ENCODE measurements around the gene GIMAP1. TPM values are rescaled to one million over a fixed set of nuclear protein-coding genes. Genes with fewer than 3 reads are reported as not detected.

The GIMAP1 gene
- total RNA-seq, 2 donors from 2014 or later: 3.1 to 10.7 TPM

DNA sequence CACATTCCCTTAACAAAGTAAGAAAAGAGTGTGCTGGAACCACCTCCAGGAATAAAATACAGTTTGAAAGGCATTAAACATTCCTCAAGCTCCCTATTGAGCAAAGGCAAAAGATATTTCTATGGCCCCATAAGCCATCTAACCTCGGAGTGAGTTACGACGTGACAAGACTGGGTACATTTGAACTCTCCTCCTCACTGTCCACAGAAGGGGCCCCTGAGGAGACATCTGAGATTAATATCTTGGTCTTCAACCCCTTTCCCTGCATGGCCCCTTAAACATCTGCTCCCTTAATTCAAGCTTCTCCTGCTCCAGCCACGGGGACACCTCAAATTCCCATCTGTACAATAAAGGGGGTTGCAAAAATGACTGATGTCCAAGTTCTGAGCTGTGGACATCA, 526 bp downstream of the GIMAP1 start:
- H3K36me3 Mint-ChIP-seq: peaks cover 59 to 82% of the 10 kb centered on the region in 2 donors
- ATAC-seq: no peak
- peak overlapping the region; percentile 85 to 98 for H3K27ac Mint-ChIP-seq
- peaks cover 13 to 18% of the 10 kb centered on the region in 2 donors for H3K9me3 Mint-ChIP-seq
- DNase-seq (ENCODE audit: low spot score in 2 of 2): no peak

DNA sequence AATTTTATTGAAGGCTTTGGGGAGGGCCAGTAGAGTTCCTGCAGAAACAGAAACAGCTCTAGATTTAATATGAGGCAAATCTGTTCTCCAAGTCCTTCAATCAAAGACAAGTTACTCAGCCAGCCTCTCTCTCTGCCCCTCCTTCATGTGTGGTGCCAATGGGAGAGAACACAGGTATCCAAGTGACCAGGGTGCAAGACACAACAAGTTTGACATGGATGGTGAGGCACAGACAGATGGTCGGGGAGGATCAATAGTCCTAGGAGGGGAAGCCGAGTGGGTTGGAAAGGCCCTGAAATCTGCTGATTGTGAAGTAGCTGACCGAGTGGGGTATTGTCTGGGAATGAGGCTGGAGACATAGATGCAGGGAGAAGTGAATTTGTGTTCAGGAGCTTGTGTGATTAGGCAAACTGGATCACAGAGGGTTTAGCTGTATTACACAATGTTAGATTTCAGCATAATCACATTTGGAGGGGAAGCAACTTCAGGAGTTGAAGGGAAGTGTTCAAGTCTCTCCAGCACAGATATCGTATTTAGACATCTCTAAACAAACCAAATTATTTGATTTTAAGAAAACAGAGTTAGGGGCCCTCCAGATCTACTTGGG, 1.5 kb downstream of the GIMAP1 start:
- DNase-seq (ENCODE audit: low spot score in 2 of 2) (peak in 1 of 2 donors; percentile 21), ATAC-seq (peak in 1 of 2 donors; percentile 45)
- peaks cover 58 to 84% of the 10 kb centered on the region in 2 donors for H3K36me3 Mint-ChIP-seq
- H3K27ac Mint-ChIP-seq: peak overlapping the region; percentile 67 to 85
- H3K9me3 Mint-ChIP-seq: peaks cover 7 to 13% of the 10 kb centered on the region in 2 donors

DNA sequence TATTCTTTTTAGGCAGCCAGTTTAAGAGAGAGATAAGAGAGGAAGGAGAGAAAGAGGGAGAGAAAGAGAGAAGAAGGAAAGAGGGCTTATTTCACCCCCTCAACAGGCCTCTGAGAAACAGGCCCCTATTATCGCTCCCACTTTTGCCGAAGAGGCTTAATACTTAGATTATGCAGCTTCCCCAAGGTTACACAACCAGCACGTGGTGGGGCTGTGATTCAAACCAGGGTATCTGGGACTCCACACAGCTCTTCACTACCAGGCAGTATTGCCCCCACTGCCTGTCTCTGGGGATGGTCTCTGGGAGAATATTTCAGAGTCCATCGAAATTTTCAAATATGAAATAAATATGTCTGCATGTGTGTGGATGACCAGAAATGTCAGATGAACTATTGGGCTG, 3.0 kb downstream of the GIMAP1 start:
- H3K27ac Mint-ChIP-seq: peak overlapping the region; percentile 5 to 85
- H3K36me3 Mint-ChIP-seq: peaks cover 62 to 88% of the 10 kb centered on the region in 2 donors
- DNase-seq (ENCODE audit: low spot score in 2 of 2) (no peak), ATAC-seq (no peak)
- peaks cover 0 to 13% of the 10 kb centered on the region in 2 donors for H3K9me3 Mint-ChIP-seq

DNA sequence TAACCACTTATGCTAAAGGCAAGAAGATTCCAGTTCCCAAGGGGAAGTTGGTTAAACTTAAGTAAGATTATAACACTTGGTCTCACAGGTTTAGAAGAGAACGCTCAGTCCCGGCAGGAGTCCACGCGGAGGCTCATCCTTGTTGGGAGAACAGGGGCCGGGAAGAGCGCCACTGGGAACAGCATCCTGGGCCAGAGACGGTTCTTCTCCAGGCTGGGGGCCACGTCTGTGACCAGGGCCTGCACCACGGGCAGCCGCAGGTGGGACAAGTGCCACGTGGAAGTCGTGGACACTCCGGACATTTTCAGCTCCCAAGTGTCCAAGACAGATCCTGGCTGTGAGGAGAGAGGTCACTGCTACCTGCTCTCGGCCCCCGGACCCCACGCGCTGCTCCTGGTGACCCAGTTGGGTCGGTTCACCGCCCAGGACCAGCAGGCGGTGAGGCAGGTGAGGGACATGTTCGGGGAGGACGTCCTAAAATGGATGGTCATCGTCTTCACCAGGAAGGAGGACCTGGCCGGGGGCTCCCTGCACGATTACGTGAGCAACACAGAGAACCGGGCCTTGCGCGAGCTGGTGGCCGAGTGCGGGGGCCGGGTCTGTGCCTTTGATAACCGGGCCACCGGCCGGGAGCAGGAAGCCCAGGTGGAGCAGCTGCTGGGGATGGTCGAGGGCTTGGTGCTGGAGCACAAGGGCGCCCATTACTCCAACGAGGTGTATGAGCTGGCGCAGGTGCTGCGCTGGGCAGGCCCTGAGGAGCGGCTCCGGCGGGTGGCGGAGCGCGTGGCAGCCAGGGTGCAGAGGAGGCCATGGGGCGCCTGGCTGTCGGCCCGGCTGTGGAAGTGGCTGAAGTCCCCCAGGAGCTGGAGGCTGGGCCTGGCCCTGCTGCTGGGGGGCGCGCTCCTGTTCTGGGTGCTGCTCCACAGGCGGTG, 3.8 kb downstream of the GIMAP1 start:
- peak overlapping the region; percentile 51 to 85 for H3K27ac Mint-ChIP-seq
- H3K36me3 Mint-ChIP-seq: peaks cover 65 to 87% of the 10 kb centered on the region in 2 donors
- peaks cover 0 to 9% of the 10 kb centered on the region in 2 donors for H3K9me3 Mint-ChIP-seq
- DNase-seq (ENCODE audit: low spot score in 2 of 2) (no peak), ATAC-seq (no peak)

DNA sequence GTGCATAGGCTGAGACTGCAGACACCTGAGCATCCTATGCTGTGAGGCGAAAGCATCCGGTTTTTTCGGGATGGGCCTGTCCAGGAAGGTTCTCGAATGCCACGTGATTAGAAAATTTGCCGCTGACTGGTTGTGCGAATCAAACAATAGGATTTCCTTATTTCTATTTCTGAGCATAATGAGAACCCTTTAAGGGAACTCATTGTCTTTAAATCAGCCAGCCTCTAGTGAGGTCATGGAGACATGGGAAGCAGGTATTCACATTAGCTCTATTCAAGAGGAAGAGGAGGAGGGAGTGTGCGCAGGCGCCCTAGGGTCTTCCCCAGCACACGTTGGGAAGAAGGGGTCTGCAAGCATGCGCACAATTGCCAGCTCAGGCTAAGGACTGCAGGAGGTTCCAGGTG, 5.6 kb downstream of the GIMAP1 start:
- H3K36me3 Mint-ChIP-seq: peaks cover 64 to 97% of the 10 kb centered on the region in 2 donors
- H3K27ac Mint-ChIP-seq: peak overlapping the region; percentile 19 to 24
- peaks cover 8 to 20% of the 10 kb centered on the region in 2 donors for H3K9me3 Mint-ChIP-seq
- ATAC-seq (no peak), DNase-seq (ENCODE audit: low spot score in 2 of 2) (no peak)

DNA sequence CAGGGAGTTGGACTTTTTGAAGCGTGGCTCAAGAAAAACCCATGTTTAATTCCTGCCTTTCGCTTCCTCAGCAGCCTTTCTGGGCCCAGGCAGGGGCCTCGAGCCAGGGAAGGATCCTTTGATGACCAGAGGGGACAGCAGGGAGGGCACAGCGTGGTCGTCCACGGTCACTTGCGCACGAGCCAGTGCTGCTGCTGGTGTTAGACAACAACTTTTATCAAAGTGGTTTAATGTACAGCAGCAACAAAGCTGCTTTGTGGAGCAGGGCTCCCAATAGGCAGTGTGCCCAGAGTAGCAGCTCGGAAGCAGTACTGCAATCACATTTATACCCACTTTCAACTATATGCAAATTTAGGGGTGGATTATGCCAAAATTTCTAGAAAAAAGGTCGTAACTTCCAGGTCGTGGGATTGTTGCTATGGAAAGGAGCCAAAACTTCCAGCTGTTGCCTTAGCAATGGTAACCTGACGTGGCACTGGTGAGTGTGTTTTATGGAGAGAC, 6.1 kb downstream of the GIMAP1 start:
- Mint-ChIP-seq H3K27ac (peak overlapping the region in 1 of 2 donors; percentile 24), H3K9me3 (peaks cover 11 to 25% of the 10 kb centered on the region in 2 donors), H3K36me3 (peaks cover 65 to 97% of the 10 kb centered on the region in 2 donors)
- DNase-seq (ENCODE audit: low spot score in 2 of 2) (no peak), ATAC-seq (no peak)

DNA sequence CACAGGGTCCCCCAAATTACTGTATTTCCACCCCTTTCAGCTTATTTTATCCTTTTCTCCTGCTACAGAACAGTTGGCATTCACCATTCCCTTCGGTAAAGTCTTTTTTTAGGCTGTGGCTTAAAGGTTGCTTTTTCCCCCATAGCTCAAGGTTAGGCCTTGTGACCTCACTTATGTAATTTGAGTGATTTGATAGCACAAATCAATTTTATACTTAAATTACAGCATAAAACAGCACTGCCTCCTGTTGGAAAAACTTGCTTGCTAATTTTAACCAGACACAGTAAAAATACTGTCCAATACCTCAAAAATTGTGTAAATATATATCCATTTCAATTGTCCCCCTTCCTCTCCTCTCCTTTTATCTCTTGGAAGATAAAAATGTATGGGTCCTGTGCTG, 7.1 kb downstream of the GIMAP1 start:
- no peak for ATAC-seq

DNA sequence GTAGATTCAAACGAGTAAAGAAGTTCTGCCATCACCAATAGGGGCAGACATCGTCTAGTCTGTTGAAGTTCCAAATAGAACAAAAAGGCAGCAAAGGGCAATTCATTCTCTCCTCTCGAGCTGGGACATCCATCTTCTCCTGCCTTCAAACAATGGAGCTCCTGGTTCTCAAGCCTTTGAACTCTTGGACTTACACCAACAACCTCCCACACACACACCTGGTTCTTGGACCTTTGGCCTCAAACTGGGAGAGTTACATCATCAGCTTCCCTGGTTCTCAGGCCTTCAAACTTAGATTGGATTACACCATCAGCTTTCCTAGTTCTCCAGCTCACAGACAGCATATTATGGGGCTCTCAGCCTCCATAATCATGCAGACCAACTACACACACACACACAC, 11.0 kb downstream of the GIMAP1 start:
- peak overlapping the region in 1 of 2 donors; percentile 30 for H3K27ac Mint-ChIP-seq
- peaks cover 35 to 85% of the 10 kb centered on the region in 2 donors for H3K36me3 Mint-ChIP-seq
- DNase-seq (ENCODE audit: low spot score in 2 of 2): no peak
- no peak for ATAC-seq
- H3K9me3 Mint-ChIP-seq: peaks cover 17 to 40% of the 10 kb centered on the region in 2 donors

More for the DNA sequence above, 7.1 kb downstream of the GIMAP1 start:
- H3K36me3 Mint-ChIP-seq: peaks cover 66 to 97% of the 10 kb centered on the region in 2 donors
- peak overlapping the region in 1 of 2 donors; percentile 66 for H3K27ac Mint-ChIP-seq
- DNase-seq (ENCODE audit: low spot score in 2 of 2): no peak
- H3K9me3 Mint-ChIP-seq: peaks cover 17 to 35% of the 10 kb centered on the region in 2 donors

DNA sequence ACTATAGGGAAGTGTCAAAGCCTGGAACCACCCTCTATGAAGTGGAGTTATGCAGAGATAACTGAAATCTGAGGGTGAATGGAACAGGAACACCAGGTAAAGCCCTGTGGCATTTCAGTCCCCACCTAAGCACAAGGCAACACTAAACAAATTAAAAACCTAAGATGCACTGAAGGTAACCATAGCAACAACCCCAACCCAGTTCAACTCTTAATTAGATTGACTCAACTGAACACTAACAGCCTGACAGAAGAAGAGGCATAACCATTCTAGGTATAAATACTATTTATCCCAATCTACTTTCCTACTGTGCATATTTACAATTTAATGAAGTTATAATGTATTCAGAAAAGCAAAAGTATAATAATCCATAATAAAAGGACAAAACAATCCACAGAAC, 11.6 kb downstream of the GIMAP1 start:
- peak overlapping the region in 1 of 2 donors; percentile 30 for H3K27ac Mint-ChIP-seq
- DNase-seq (ENCODE audit: low spot score in 2 of 2): no peak
- H3K9me3 Mint-ChIP-seq: peaks cover 17 to 40% of the 10 kb centered on the region in 2 donors
- H3K36me3 Mint-ChIP-seq: peaks cover 34 to 78% of the 10 kb centered on the region in 2 donors
- ATAC-seq: no peak

DNA sequence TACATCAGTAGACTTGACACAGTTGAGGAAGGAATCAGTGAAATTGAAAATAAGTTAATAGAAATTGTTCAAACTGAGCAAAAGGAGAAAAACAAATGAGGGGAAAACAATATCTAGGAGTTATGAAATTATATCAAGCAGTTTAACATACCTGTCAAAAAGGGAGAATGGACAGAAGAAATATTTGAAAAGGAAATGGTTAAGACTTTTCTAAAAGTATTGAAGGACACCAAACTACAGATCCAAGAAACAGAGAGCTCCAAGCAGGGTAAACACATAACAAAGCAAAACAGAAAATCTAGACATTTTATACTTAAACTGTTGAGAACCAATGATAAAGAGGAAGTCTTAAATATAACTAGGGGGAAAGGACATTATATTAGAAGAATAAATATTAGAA, 12.2 kb downstream of the GIMAP1 start:
- H3K9me3 Mint-ChIP-seq: peaks cover 17 to 38% of the 10 kb centered on the region in 2 donors
- ATAC-seq (no peak), DNase-seq (ENCODE audit: low spot score in 2 of 2) (no peak)
- no peak overlapping the region for H3K27ac Mint-ChIP-seq
- peaks cover 32 to 72% of the 10 kb centered on the region in 2 donors for H3K36me3 Mint-ChIP-seq

DNA sequence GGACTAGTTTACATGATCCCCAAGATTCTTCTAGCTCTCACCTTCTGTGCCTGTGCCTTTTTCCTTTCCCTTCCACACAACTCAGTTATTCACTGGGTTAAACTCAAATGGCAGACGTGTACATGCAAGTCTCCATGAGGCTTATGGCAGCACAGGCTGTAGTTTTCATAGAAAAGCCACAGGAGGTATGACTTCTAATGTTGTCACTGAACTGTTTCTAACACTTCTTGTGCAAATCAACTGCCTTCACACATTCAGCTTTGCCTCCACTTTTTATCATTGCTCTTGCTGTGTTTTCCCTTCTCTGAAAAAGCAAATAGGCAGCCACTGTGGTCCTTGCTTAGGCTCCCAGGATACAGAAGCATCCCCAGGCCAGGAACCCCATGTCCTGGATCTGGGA, 15.5 kb downstream of the GIMAP1 start:
- ATAC-seq (peak; percentile 18 to 40), DNase-seq (ENCODE audit: low spot score in 2 of 2) (peak in 1 of 2 donors; percentile 21)
- peak overlapping the region; percentile 96 to 97 for H3K27ac Mint-ChIP-seq
- peaks cover 9 to 20% of the 10 kb centered on the region in 2 donors for H3K9me3 Mint-ChIP-seq
- peaks cover 14 to 43% of the 10 kb centered on the region in 2 donors for H3K36me3 Mint-ChIP-seq

DNA sequence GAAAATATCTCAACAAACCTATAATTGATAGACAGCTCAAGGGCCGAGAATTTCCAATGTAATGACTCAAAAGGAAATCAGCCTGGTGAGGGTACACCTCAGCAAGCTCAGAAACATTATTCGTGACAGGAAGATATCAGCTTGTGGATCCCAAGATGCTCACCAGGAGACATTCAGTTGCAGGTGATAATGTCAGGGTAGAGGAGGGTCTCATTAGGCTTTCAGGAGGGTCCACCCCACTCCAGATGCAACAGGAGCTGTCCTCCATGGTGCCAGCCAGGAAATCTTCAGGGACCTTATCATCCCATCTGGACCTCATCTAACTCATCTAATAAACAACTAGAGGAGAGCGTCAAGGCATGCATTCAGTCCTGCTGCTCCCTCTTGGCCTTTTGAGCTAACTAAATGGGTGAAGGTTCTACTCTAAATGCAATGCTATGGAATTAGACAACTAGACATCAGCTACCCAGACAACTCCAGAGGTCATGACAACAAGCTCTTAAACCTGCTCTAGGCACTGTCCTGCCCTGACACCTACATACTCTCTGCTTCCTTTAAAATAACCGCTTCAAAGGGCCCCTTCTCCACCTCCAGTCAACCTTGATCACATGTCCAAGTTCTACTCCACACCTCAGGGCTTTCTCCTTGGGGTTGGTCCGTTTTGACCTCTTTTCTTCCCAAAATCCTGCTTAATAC, 16.5 kb downstream of the GIMAP1 start:
- H3K36me3 Mint-ChIP-seq: peaks cover 13 to 39% of the 10 kb centered on the region in 2 donors
- H3K27ac Mint-ChIP-seq: peak overlapping the region; percentile 96 to 97
- H3K9me3 Mint-ChIP-seq: peaks cover 2 to 10% of the 10 kb centered on the region in 2 donors
- DNase-seq (ENCODE audit: low spot score in 2 of 2) (peak in 1 of 2 donors; percentile 25), ATAC-seq (peak; percentile 19 to 50)

DNA sequence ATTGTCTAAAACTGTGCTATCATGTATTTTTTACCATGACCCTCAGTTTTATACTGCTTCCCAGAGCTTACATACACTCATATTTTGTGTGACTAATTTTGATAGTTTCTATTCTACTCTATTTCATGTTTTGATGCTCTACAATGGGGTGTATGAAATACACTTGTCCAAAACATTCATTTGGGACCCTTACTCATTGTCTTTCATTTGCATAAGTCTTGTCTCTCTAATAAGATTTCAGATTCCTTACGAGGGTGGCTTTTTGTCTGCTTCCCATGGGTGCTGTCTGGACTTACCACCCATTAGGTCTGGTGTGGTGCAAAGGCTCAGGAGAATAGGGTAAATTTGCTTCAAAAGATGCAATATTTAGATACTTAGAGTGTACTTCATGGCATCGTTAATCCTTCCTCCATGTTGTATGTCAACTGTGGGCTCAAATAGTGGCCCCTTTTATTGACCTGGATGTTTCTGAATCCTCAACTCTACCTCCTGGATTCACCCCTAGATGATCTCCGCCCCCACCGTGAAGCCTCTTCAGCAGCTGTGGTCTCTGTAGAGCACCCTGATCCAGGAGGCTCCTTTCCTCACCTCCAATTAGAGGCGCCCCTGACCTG, 17.2 kb downstream of the GIMAP1 start:
- DNase-seq (ENCODE audit: low spot score in 2 of 2) (peak in 1 of 2 donors; percentile 28), ATAC-seq (peak; percentile 59 to 76)
- Mint-ChIP-seq H3K36me3 (peaks cover 15 to 39% of the 10 kb centered on the region in 2 donors), H3K9me3 (peaks cover 0 to 3% of the 10 kb centered on the region in 2 donors), H3K27ac (peak overlapping the region; percentile 96 to 97)

DNA sequence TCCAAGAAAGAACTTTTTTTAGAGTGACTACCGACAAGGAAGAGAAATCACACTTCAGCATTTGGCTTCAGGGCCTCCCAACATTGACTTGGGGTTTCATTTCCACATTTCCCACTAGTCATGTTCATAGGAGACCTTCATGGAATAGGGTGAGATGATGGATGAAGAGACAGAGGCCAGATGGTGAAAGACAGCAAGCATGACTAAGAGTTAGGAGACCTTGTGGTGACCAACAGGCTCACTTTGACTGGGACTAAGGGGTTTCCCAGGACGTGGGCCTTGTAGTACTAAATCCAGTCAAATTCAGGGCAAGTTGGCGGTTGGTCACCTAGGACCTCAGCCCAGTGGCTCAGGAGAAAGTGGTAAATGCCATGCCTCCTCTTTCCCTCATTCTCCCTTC, 17.8 kb downstream of the GIMAP1 start:
- Mint-ChIP-seq H3K36me3 (peaks cover 20 to 41% of the 10 kb centered on the region in 2 donors), H3K9me3 (no peaks in the 10 kb centered on the region), H3K27ac (peak overlapping the region; percentile 96 to 97)
- DNase-seq (ENCODE audit: low spot score in 2 of 2): peak in 1 of 2 donors; percentile 53
- peak; percentile 57 to 65 for ATAC-seq

DNA sequence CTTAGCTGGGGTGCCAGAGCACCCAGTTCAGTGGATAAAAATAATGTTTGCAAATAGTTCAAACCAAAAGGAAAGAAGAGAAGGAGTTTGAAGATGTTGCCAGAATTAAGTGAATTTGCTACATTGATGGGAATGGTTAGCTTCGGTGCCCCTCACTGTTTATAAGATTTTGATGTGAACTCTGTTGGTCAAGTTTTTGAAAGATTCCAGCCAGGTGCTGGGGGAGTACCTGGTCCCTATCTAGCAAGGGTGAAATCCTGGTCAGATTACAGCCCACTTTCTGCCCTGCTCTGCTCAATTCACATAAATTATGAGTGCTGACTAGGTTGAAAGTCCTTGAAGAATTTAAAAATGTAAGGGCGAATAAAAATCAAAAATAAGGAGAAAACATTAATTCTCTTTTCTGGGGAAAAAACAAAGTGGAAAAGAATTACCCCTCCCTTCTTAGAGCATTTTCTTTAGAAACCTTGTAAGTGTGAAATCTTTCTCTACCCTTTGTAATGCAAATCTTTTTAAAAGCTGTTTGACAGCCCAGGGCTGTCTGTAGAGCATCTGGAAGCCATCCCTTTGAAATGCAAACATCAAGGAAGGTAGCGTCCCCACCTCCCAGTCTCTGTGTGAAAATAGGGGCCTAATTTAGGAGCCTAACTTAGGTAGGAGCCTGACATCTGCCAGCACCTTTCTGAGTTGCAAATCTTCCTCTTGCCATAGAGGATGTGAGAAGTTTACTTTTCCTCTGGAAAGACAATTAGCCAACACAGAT, 19.4 kb downstream of the GIMAP1 start:
- no peak for ATAC-seq
- DNase-seq (ENCODE audit: low spot score in 2 of 2): peak in 1 of 2 donors; percentile 2
- H3K9me3 Mint-ChIP-seq: no peaks in the 10 kb centered on the region
- H3K27ac Mint-ChIP-seq: peak overlapping the region; percentile 96 to 97
- peaks cover 33 to 43% of the 10 kb centered on the region in 2 donors for H3K36me3 Mint-ChIP-seq

All from activated naive CD4-positive, alpha-beta T cell treated with anti-CD3 and anti-CD28 coated beads, Interleukin-2, amount 50 U/mL, for 72 hours (primary cell).